Spinal cord (tissue), 10 donors: Measurements from ENCODE around the gene ASAP2. TPM values are rescaled to one million over a fixed set of nuclear protein-coding genes. Genes with fewer than 3 reads are reported as not detected.
A peak's percentile ranks its signal among the peaks of the same experiment; 100 is the strongest.

Source experiments
- DNase-seq, 6 donors: peaks; one replicate each; pipeline versions ENCODE4 v3.0.0 to v3.0.0-alpha.2; 2013 to 2015; ENCODE audit warnings: low spot score in 6 of 6, low read depth in 4 of 6
- H3K27ac ChIP-seq: one replicate; pipeline ENCODE4 v1.5.1; 2013; ENCODE audit warnings: low read depth, low read length, control low read depth
- H3K27me3 ChIP-seq: one replicate; pipeline ENCODE4 v1.6.1; 2013; ENCODE audit warnings: low read length; ENCODE audit not compliant: control insufficient read depth, insufficient read depth
- H3K36me3 ChIP-seq: one replicate; pipeline ENCODE4 v1.6.1; 2013; ENCODE audit warnings: low read length; ENCODE audit not compliant: control insufficient read depth, insufficient read depth
- H3K4me1 ChIP-seq: one replicate; pipeline ENCODE4 v1.6.1; 2013; ENCODE audit warnings: low read length; ENCODE audit not compliant: control insufficient read depth, insufficient read depth
- H3K4me3 ChIP-seq: one replicate; pipeline ENCODE4 v1.5.1; 2013; ENCODE audit warnings: low read depth, low read length, control low read depth
- H3K9me3 ChIP-seq: one replicate; pipeline ENCODE4 v1.6.1; 2013; ENCODE audit warnings: low read length; ENCODE audit not compliant: control insufficient read depth, insufficient read depth
- WGBS: methylation state at CpG from one replicate; pipeline ENCODE4 v1.1.5; 2013; ENCODE audit warnings: missing lambda C conversion rate; ENCODE audit not compliant: insufficient coverage; 5-methylcytosine and 5-hydroxymethylcytosine counted together
- polyA plus RNA-seq, 2 donors: library from polyadenylated mRNA; unstranded; fragments of 120-200 nt; gene quantifications; one replicate each; pipeline ENCODE4 v1.2.1, GENCODE V29; 2013; ENCODE audit not compliant: insufficient read length in 2 of 2
- total RNA-seq, 2 donors: library from RNA; depleted of rRNA in 1 of 2; stranded (reverse); fragments of 120-200 nt in 1 of 2; fragments of >200 nt in 1 of 2; gene quantifications; one replicate each; pipeline versions ENCODE4 v1.2.3 to v1.2.4, GENCODE V29; 2013 to 2014
- donor health status: healthy.

The ASAP2 gene
- total and polyA plus RNA-seq, 4 donors: 30.4 to 48.6 (median 32.5) TPM

- H3K4me1 ChIP-seq: peaks cover 15% of the 10 kb centered on the region
- H3K36me3 ChIP-seq: peaks cover 3% of the 10 kb centered on the region
These were observed 70.4 kb downstream of the ASAP2 start for GRCh38 chr2:9276901-9277451.

GRCh38 chr2:9278439-9278838, 71.8 kb downstream of the ASAP2 start:
- Histone ChIP-seq H3K27ac (no peak overlapping the region), H3K9me3 (no peaks in the 10 kb centered on the region), H3K36me3 (peaks cover 3% of the 10 kb centered on the region), H3K4me1 (peaks cover 15% of the 10 kb centered on the region), H3K27me3 (no peaks in the 10 kb centered on the region), H3K4me3 (no peak overlapping the region)
- WGBS: 96% methylated on average over 3 of the region's 7 CpGs
- no peak for DNase-seq

More at GRCh38 chr2:9276901-9277451, 70.4 kb downstream of the ASAP2 start:
- H3K27me3 ChIP-seq: no peaks in the 10 kb centered on the region
- WGBS: 61% methylated on average over 4 of the region's 9 CpGs
- no peak overlapping the region for H3K27ac ChIP-seq
- no peak for DNase-seq
- no peaks in the 10 kb centered on the region for H3K9me3 ChIP-seq
- H3K4me3 ChIP-seq: no peak overlapping the region

- WGBS: 73% methylated on average over 3 of the region's 10 CpGs
These were observed 72.8 kb downstream of the ASAP2 start for GRCh38 chr2:9279426-9279825.

GRCh38 chr2:9280224-9280623, 73.6 kb downstream of the ASAP2 start:
- Histone ChIP-seq H3K36me3 (peaks cover 3% of the 10 kb centered on the region), H3K27me3 (no peaks in the 10 kb centered on the region), H3K9me3 (no peaks in the 10 kb centered on the region), H3K4me1 (peaks cover 15% of the 10 kb centered on the region), H3K27ac (no peak overlapping the region), H3K4me3 (no peak overlapping the region)
- DNase-seq: no peak
- WGBS: no CpG with 5 or more reads among the region's 8 CpGs

More at GRCh38 chr2:9279426-9279825, 72.8 kb downstream of the ASAP2 start:
- no peak overlapping the region for H3K4me3 ChIP-seq
- no peak for DNase-seq
- H3K27ac ChIP-seq: no peak overlapping the region
- H3K36me3 ChIP-seq: peaks cover 3% of the 10 kb centered on the region
- H3K9me3 ChIP-seq: no peaks in the 10 kb centered on the region
- peaks cover 15% of the 10 kb centered on the region for H3K4me1 ChIP-seq
- H3K27me3 ChIP-seq: no peaks in the 10 kb centered on the region

GRCh38 chr2:9281145-9281544, 74.5 kb downstream of the ASAP2 start:
- Histone ChIP-seq H3K4me3 (no peak overlapping the region), H3K27me3 (no peaks in the 10 kb centered on the region), H3K9me3 (no peaks in the 10 kb centered on the region), H3K27ac (no peak overlapping the region), H3K36me3 (peaks cover 3% of the 10 kb centered on the region), H3K4me1 (peaks cover 11% of the 10 kb centered on the region)
- 78% methylated on average over 4 of the region's 7 CpGs for WGBS
- no peak for DNase-seq

- DNase-seq: peak in 1 of 6 donors; percentile 58
- 78% methylated on average over 7 of the region's 13 CpGs for WGBS
- no peaks in the 10 kb centered on the region for H3K27me3 ChIP-seq
- peaks cover 5% of the 10 kb centered on the region for H3K4me1 ChIP-seq
- H3K9me3 ChIP-seq: no peaks in the 10 kb centered on the region
- no peak overlapping the region for H3K27ac ChIP-seq
- H3K4me3 ChIP-seq: no peak overlapping the region
- H3K36me3 ChIP-seq: peaks cover 3% of the 10 kb centered on the region
These were observed 75.8 kb downstream of the ASAP2 start for GRCh38 chr2:9282128-9283112.

- peaks cover 3% of the 10 kb centered on the region for H3K36me3 ChIP-seq
- no peak overlapping the region for H3K4me3 ChIP-seq
- H3K4me1 ChIP-seq: no peaks in the 10 kb centered on the region
- no peak for DNase-seq
- H3K27ac ChIP-seq: no peak overlapping the region
- 96% methylated on average over 3 of the region's 6 CpGs for WGBS
- no peaks in the 10 kb centered on the region for H3K9me3 ChIP-seq
- H3K27me3 ChIP-seq: no peaks in the 10 kb centered on the region
These were observed 78.1 kb downstream of the ASAP2 start for GRCh38 chr2:9284521-9285297.

- H3K4me1 ChIP-seq: no peaks in the 10 kb centered on the region
- no peaks in the 10 kb centered on the region for H3K36me3 ChIP-seq
- no peaks in the 10 kb centered on the region for H3K9me3 ChIP-seq
- no CpG with 5 or more reads among the region's 2 CpGs for WGBS
- no peak overlapping the region for H3K27ac ChIP-seq
- no peak overlapping the region for H3K4me3 ChIP-seq
- no peak for DNase-seq
- H3K27me3 ChIP-seq: no peaks in the 10 kb centered on the region
These were observed 78.8 kb downstream of the ASAP2 start for GRCh38 chr2:9285385-9285920.

- 100% methylated on average over 2 of the region's 4 CpGs for WGBS
- no peaks in the 10 kb centered on the region for H3K27me3 ChIP-seq
- H3K9me3 ChIP-seq: no peaks in the 10 kb centered on the region
- DNase-seq: no peak
- H3K27ac ChIP-seq: no peak overlapping the region
- H3K4me1 ChIP-seq: no peaks in the 10 kb centered on the region
- no peak overlapping the region for H3K4me3 ChIP-seq
- H3K36me3 ChIP-seq: no peaks in the 10 kb centered on the region
These were observed 79.3 kb downstream of the ASAP2 start for GRCh38 chr2:9285921-9286320.
